ENCODE measurements around the gene GUCY2C. TPM values are rescaled to one million over a fixed set of nuclear protein-coding genes. Genes with fewer than 3 reads are reported as not detected.

The GUCY2C gene
- total and polyA plus RNA-seq, 10 of the 15 experiments (the other 5 are each of a cell fraction or from before 2014, with no cell fraction given) = 0.08 to 0.60 (median 0.17) TPM

DNA sequence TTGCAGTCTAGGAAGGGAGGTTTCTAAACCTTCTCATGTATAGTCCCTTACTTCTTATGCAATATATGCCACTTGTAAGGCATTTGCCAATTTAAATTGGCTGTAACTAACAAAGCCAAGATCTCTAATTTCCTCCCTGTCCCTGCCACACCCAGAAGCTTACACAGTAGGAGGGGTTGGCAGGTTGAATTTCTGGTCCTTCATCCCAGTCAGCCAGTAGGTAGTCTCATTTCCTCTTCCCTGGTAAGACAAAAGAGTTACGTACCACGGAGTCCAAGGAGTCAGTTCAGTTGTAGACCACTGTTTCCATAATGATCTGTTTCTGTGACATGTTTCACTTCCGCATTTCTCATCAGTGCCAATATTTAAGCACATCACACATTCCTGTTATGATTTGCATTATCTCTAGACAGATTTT is 81.7 kb downstream of the GUCY2C start (continued):
- TF ChIP-seq, protein P1, sequence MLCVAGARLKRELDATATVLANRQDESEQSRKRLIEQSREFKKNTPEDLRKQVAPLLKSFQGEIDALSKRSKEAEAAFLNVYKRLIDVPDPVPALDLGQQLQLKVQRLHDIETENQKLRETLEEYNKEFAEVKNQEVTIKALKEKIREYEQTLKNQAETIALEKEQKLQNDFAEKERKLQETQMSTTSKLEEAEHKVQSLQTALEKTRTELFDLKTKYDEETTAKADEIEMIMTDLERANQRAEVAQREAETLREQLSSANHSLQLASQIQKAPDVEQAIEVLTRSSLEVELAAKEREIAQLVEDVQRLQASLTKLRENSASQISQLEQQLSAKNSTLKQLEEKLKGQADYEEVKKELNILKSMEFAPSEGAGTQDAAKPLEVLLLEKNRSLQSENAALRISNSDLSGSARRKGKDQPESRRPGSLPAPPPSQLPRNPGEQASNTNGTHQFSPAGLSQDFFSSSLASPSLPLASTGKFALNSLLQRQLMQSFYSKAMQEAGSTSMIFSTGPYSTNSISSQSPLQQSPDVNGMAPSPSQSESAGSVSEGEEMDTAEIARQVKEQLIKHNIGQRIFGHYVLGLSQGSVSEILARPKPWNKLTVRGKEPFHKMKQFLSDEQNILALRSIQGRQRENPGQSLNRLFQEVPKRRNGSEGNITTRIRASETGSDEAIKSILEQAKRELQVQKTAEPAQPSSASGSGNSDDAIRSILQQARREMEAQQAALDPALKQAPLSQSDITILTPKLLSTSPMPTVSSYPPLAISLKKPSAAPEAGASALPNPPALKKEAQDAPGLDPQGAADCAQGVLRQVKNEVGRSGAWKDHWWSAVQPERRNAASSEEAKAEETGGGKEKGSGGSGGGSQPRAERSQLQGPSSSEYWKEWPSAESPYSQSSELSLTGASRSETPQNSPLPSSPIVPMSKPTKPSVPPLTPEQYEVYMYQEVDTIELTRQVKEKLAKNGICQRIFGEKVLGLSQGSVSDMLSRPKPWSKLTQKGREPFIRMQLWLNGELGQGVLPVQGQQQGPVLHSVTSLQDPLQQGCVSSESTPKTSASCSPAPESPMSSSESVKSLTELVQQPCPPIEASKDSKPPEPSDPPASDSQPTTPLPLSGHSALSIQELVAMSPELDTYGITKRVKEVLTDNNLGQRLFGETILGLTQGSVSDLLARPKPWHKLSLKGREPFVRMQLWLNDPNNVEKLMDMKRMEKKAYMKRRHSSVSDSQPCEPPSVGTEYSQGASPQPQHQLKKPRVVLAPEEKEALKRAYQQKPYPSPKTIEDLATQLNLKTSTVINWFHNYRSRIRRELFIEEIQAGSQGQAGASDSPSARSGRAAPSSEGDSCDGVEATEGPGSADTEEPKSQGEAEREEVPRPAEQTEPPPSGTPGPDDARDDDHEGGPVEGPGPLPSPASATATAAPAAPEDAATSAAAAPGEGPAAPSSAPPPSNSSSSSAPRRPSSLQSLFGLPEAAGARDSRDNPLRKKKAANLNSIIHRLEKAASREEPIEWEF (IDR thresholded peaks at IDR 0.05; ENCODE audit: insufficient replicate concordance, low read depth, low read length) = no peak
- TF ChIP-seq SMARCA5 (IDR thresholded peaks at IDR 0.05) = peak; percentile 63; the same call in 1 of the 2 replicates
- no peak for TF ChIP-seq ZNF217 (IDR thresholded peaks at IDR 0.05)
- TF ChIP-seq ZNF24 (IDR thresholded peaks at IDR 0.05) = peak; percentile 58; the same call in 1 of the 2 replicates
- TF ChIP-seq PRDM15 (CRISPR knock-in tag; IDR thresholded peaks at IDR 0.05) = no peak
- no peak for TF ChIP-seq POLR2A (IDR thresholded peaks at IDR 0.05; ENCODE audit: low read depth, low read length)
- peak; percentile 92 for TF ChIP-seq MTA2 (IDR thresholded peaks at IDR 0.05; ENCODE audit: low read depth)
- peak; percentile 90 for TF ChIP-seq MTA3 (IDR thresholded peaks at IDR 0.05; ENCODE audit: borderline replicate concordance, low read length)
- TF ChIP-seq ELK1 (IDR thresholded peaks at IDR 0.05; ENCODE audit: low read depth, low read length) = no peak
- TF ChIP-seq CHD4 (IDR thresholded peaks at IDR 0.05) = no peak
- 0 out of 2 replicates have a peak, but pooled peaks have one; percentile 19 for TF ChIP-seq NR2F1 (conservative IDR thresholded peaks at IDR 0.05)
- no peak for TF ChIP-seq STAT3 (IDR thresholded peaks at IDR 0.05; ENCODE audit: low read depth, low read length)
- no peak for TF ChIP-seq HDGF (IDR thresholded peaks at IDR 0.05)
- peak; percentile 97 for TF ChIP-seq DPF2 (IDR thresholded peaks at IDR 0.05)
- no peak for TF ChIP-seq ZNF384 (IDR thresholded peaks at IDR 0.05; ENCODE audit: borderline replicate concordance, low read depth, low read length)
- no peak for TF ChIP-seq CHD1 (IDR thresholded peaks at IDR 0.05; ENCODE audit: low read depth, low read length)
- TF ChIP-seq CBX5 (IDR thresholded peaks at IDR 0.05; ENCODE audit: low read depth) = no peak
- TF ChIP-seq MYC (IDR thresholded peaks at IDR 0.05; ENCODE audit: insufficient read depth, insufficient read length, insufficient replicate concordance, low read length, severe bottlenecking) = no peak
- no peak for TF ChIP-seq BRCA1 (IDR thresholded peaks at IDR 0.05; ENCODE audit: low read depth, low read length)
- peak; percentile 75; the same call in 1 of the 2 replicates for TF ChIP-seq NBN (IDR thresholded peaks at IDR 0.05)
- TF ChIP-seq SMAD1 (IDR thresholded peaks at IDR 0.05; ENCODE audit: low read depth, partially characterized antibody) = no peak
- peak; percentile 59 for TF ChIP-seq BMI1 (IDR thresholded peaks at IDR 0.05; ENCODE audit: borderline replicate concordance)

All from GM12878 (cell line).